Activated T-helper 17 cell treated with anti-CD3 and anti-CD28 coated beads, Interleukin-2, amount 50 U/mL, for 72 hours (primary cell): ENCODE results near the gene ABCB6. TPM values are rescaled to one million over a fixed set of nuclear protein-coding genes. Genes with fewer than 3 reads are reported as not detected.
A peak's percentile ranks its signal among the peaks of the same experiment; 100 is the strongest.

Experiments used
- ATAC-seq: fragments of 150-1000 bp; cut with Tn5 transposase; replicated peaks from 2 replicates; pipeline ENCODE4 v1.10.0; 2021; ENCODE audit warnings: mild to moderate bottlenecking, moderate library complexity
- H3K27ac Mint-ChIP-seq: one replicate; pipeline ENCODE4 v1.8.0; 2022; ENCODE audit warnings: mixed read lengths
- H3K27me3 Mint-ChIP-seq: one replicate; pipeline ENCODE4 v1.8.0; 2022; ENCODE audit warnings: mixed read lengths
- H3K36me3 Mint-ChIP-seq: one replicate; pipeline ENCODE4 v1.8.0; 2022; ENCODE audit warnings: low read depth, mild to moderate bottlenecking, mixed read lengths
- H3K4me1 Mint-ChIP-seq: one replicate; pipeline ENCODE4 v1.8.0; 2022; ENCODE audit warnings: mixed read lengths
- H3K4me3 Mint-ChIP-seq: one replicate; pipeline ENCODE4 v1.8.0; 2022; ENCODE audit warnings: mild to moderate bottlenecking, mixed read lengths
- H3K9me3 Mint-ChIP-seq: one replicate; pipeline ENCODE4 v1.8.0; 2022; ENCODE audit warnings: mixed read lengths
- total RNA-seq, 2 donors: library from RNA; stranded (reverse); gene quantifications; one replicate each; pipeline ENCODE4 v1.2.3, GENCODE V29; 2022

ABCB6 gene
- total RNA-seq, 2 donors from 2014 or later: 29.7 to 94.1 TPM

DNA sequence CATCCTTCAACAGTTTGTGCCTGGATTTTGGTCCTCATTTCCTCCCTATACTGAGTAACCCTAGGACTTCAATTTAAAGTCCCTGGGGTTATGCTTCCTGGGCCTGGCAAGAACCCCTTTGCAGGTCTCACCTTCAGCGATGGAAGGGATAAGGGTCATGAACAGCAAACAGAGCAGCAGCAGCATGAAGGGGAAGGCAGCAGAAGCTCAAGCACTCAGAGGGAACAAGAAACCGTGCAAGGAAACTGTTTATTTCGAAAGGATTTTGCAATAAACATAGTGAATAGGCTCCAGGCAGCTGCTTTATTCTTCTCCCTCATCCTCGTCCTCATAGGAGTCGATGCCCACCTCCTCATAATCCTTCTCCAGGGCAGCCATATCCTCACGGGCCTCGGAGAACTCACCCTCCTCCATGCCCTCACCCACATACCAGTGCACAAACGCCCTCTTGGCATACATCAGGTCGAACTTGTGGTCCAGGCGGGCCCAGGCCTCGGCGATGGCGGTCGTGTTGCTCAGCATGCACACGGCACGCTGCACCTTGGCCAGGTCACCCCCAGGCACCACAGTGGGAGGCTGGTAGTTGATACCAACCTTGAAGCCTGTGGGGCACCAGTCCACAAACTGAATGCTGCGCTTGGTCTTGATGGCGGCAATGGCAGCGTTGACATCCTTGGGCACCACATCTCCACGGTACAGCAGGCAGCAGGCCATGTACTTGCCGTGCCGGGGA is 31.5 kb upstream of the ABCB6 start:
- no peaks in the 10 kb centered on the region for H3K9me3 Mint-ChIP-seq
- H3K36me3 Mint-ChIP-seq: peaks cover 75% of the 10 kb centered on the region
- no peaks in the 10 kb centered on the region for H3K27me3 Mint-ChIP-seq
- ATAC-seq: no peak
- peak overlapping the region; percentile 81 for H3K4me3 Mint-ChIP-seq
- peaks cover 45% of the 10 kb centered on the region for H3K4me1 Mint-ChIP-seq
- peak overlapping the region; percentile 95 for H3K27ac Mint-ChIP-seq

DNA sequence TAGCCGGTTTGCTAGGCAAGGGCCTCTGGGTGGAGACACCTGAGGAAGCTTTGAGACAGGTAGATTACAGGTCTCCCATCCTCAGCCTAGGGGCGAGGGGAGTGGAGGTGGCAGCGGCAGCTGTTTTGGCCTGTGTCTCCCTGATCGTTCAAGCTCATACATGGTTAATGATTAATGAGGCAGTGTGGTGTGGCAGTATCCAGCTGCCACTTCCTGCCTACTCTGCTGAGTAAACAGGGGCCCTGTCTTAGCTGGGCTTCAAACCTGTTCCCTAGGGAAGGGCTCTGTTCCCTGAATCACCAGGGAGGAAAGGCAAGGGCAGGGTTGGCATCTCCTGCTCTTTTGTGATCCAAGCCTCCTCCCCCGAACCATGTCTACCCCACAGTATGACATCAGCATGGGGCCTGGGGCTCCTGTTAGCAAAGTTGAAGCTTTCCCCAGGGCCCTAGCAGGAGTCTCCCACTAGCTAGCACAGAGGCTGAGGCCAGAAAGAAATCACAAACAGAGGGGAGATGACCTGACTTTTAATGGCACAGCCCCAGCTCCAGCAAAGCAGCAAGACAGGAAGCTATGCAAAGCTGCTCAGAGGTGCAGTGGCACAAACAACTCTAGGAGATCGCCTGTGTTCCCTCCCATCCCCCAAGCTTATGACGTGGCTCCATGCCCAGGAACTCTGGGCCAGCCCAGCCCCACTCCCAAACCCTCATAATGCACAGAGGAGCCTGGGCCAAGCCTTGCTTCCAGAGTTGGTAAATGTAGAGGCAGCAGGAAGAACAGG is 30.6 kb upstream of the ABCB6 start:
- Mint-ChIP-seq H3K27me3 (no peaks in the 10 kb centered on the region), H3K4me1 (peaks cover 45% of the 10 kb centered on the region), H3K36me3 (peaks cover 75% of the 10 kb centered on the region), H3K9me3 (no peaks in the 10 kb centered on the region), H3K4me3 (peak overlapping the region; percentile 81), H3K27ac (peak overlapping the region; percentile 95)
- ATAC-seq: peak; percentile 2

DNA sequence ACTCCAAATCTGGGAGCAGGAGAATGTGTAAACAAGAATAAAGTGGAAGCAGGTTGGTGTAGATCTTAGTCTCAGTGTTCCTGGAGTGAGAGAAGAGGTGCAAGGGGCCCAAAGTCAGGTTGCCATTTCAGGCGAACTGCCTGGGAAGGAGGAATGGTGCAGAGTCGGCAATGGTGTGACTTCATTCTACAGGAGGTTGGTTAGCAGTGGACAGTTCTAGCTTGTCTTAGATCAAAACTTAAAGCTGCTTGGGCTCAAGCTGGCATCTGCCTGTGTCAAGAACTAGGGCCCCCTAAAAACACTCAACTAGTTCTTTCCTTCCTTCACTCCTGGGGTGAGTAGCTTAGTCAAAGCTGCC is 30.1 kb upstream of the ABCB6 start:
- Mint-ChIP-seq H3K4me3 (peak overlapping the region; percentile 81), H3K27ac (peak overlapping the region; percentile 95), H3K36me3 (peaks cover 75% of the 10 kb centered on the region), H3K9me3 (no peaks in the 10 kb centered on the region), H3K27me3 (no peaks in the 10 kb centered on the region), H3K4me1 (peaks cover 45% of the 10 kb centered on the region)
- no peak for ATAC-seq

DNA sequence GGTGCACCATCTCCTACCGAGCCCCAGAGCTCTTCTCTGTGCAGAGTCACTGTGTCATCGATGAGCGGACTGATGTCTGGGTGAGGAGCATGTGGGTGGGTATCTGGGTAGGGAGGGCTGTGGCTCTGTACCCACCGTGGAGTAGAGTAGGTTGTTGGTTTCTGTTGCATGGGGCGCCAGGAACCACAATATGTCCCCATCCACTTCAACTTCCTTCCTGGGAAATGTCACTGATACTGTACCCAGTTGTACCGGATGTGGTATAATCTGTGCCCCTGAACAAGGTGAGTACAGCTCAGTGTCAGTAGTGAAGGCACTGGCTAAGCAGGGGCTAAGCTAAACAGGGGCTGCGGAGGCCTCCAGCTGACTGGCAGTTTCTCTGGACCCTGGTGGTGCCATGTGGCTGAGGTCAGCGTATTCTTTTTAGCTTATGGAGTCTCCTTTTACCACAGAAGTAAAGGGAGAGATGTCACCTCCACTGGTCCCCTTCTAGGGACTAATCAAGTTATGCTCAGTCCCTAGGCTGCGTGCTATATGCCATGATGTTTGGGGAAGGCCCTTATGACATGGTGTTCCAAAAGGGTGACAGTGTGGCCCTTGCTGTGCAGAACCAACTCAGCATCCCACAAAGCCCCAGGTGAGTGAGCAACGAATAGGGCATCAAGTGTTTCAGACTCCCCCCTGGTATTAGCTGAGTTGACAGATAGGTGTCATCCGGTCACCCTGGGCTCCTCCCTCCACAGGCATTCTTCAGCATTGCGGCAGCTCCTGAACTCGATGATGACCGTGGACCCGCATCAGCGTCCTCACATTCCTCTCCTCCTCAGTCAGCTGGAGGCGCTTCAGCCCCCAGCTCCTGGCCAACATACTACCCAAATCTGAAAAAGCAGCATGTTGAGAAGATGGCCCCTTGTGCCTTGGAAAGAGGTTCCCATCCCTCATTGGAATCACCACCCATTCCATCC is 29.2 kb upstream of the ABCB6 start:
- Mint-ChIP-seq H3K9me3 (no peaks in the 10 kb centered on the region), H3K36me3 (peaks cover 67% of the 10 kb centered on the region), H3K27ac (peak overlapping the region; percentile 95), H3K4me3 (peak overlapping the region; percentile 81), H3K4me1 (peaks cover 45% of the 10 kb centered on the region), H3K27me3 (no peaks in the 10 kb centered on the region)
- peak; percentile 72 for ATAC-seq

DNA sequence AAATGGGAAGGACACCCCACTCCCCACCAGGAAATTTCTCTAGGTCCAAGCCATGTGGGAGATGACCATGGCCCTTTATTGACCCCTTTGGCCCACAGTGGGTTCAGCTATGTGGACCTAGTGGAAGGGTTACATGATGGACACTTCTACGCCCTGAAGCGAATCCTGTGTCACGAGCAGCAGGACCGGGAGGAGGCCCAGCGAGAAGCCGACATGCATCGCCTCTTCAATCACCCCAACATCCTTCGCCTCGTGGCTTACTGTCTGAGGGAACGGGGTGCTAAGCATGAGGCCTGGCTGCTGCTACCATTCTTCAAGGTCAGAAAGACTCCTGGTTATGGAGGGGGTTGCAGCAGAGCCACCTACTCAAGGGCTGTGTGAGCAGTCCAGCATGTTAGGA is 27.8 kb upstream of the ABCB6 start:
- Mint-ChIP-seq H3K36me3 (peaks cover 53% of the 10 kb centered on the region), H3K27me3 (no peaks in the 10 kb centered on the region), H3K9me3 (no peaks in the 10 kb centered on the region), H3K27ac (peak overlapping the region; percentile 94), H3K4me1 (peaks cover 40% of the 10 kb centered on the region), H3K4me3 (peak overlapping the region; percentile 81)
- no peak for ATAC-seq

DNA sequence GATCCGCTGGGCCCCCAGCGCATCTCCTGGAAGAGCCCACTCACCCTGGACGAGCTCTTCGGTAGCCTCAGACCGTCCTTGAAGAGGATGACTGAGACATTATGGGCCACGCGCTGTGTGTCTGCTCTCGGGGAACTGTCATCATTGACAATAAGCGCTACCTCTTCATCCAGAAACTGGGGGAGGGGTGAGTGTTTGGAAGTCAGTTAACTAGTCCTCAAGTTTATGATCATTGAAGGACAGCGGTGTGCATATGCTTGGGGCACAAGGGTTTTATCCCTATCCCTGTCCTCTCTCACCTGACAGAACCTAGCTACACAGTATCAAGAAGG is 27.1 kb upstream of the ABCB6 start:
- no peaks in the 10 kb centered on the region for H3K9me3 Mint-ChIP-seq
- peaks cover 34% of the 10 kb centered on the region for H3K4me1 Mint-ChIP-seq
- H3K4me3 Mint-ChIP-seq: peak overlapping the region; percentile 81
- H3K27ac Mint-ChIP-seq: peak overlapping the region; percentile 94
- H3K27me3 Mint-ChIP-seq: no peaks in the 10 kb centered on the region
- no peak for ATAC-seq
- peaks cover 46% of the 10 kb centered on the region for H3K36me3 Mint-ChIP-seq

DNA sequence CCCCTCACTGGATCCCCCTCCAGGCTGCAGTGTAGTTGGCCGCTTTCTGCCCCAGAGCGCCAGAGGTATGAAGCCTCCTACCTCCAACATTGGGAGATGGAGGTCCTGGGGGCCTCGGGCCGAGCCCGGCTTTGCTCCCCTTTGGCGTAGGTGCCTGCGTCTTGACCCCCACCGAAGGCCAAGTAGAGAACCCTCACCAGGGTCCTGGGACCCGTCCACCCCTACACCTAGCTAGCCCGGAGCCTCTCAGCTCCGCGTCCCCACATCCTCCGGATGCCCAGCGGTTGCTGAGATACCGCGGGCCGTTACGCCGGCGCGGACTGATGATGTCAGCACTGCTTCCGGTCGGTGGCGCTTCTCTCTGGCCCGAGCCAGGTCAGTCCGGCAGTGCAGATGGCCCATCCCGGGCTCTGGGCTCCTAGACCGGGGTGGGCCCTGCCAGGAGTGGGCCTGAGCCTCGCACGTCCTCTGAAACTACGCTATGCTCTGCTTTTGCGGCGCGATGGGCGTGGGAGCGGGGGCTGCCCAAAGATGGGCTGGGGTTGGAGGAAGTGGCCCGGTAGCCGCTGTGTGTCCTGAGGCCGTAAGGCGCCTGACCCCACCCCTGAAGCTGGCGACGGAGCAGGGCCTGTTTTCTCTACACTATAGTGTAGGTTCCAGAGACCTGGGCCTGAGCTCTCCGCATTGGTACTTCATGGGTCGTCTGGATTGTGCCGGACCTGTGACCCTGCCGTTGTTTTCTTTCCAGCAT is 26.6 kb upstream of the ABCB6 start, which contains the start of the genes GLB1L and STK16:
GLB1L (minus strand) TSS at position 297 of the 751 bp plus-strand sequence. CDS start 1,871 bp downstream, outside the sequence.
STK16 (plus strand) TSS at position 332 of the 751 bp plus-strand sequence. CDS start 521 bp downstream, outside the sequence.
- no peaks in the 10 kb centered on the region for H3K27me3 Mint-ChIP-seq
- peak; percentile 60 for ATAC-seq
- peak within 1 kb of the TSS; percentile 81 for H3K4me3 Mint-ChIP-seq
- H3K9me3 Mint-ChIP-seq: no peaks in the 10 kb centered on the region
- peaks cover 41% of the 10 kb centered on the region for H3K36me3 Mint-ChIP-seq
- H3K27ac Mint-ChIP-seq: peak within 1 kb of the TSS; percentile 94
- peaks cover 31% of the 10 kb centered on the region for H3K4me1 Mint-ChIP-seq

DNA sequence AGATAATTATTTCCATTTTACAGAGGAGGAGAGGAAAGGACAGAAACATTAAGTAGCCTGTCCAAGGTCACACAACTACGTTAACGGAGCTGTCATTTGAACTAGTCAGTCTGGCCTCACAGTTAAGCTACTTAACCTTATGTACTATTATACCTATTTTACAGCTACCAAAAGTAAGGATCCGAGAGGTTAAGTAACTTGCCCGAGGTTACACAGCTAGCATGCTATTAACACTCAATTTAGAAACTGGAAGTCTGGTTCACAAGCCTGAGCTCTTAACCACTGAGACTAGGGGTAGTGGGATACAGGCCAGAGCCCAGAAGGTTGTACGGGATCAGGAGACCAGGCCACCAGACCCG is 26.0 kb upstream of the ABCB6 start:
- peaks cover 36% of the 10 kb centered on the region for H3K36me3 Mint-ChIP-seq
- H3K27me3 Mint-ChIP-seq: no peaks in the 10 kb centered on the region
- peak overlapping the region; percentile 94 for H3K27ac Mint-ChIP-seq
- H3K4me1 Mint-ChIP-seq: peaks cover 26% of the 10 kb centered on the region
- H3K4me3 Mint-ChIP-seq: peak overlapping the region; percentile 81
- ATAC-seq: no peak
- H3K9me3 Mint-ChIP-seq: no peaks in the 10 kb centered on the region

DNA sequence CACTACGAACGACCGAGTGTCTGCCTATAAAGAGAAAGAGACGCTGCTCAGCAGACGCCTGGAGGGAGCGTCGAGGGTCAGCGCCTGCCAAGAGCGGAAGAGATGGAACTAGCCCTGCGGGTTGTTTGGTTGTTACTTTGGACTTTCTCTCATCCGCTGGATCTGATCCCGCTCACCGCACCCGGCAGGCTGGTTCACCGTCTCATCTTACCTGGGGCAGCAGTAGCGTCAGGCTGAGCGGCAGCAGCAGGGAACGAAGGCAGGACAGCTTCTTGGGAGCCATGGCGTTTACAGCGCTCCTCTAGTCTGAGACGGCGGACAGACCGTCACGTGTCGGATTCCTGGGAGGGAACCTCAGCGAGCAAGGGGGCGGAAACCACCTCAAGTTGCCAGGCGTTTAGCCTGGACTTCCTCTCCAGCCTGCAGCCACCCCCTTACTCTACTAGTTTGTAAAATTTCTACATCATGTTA is 24.6 kb upstream of the ABCB6 start:
- H3K36me3 Mint-ChIP-seq: peaks cover 29% of the 10 kb centered on the region
- H3K4me1 Mint-ChIP-seq: peaks cover 12% of the 10 kb centered on the region
- no peaks in the 10 kb centered on the region for H3K9me3 Mint-ChIP-seq
- no peak overlapping the region for H3K27ac Mint-ChIP-seq
- peak overlapping the region; percentile 15 for H3K4me3 Mint-ChIP-seq
- H3K27me3 Mint-ChIP-seq: no peaks in the 10 kb centered on the region
- no peak for ATAC-seq

DNA sequence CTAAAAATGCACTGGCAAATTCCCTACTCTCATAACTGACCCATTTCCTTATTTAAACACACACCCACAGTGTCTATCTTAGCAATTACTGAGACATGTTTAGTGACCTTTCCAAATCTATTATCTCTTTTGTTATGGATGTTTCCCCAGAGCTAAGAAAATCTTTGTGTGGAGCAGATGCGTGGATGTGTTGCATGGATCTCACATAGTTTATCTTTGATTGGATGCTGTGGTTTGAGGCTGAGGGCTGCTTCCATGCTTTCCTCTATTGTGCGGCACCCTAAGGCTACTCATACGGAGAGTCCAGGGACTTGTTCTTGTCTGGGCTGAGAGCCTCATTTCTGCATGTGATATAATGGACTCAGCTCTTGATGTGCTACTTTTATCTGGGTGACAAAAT is 15.6 kb upstream of the ABCB6 start:
- ATAC-seq: no peak
- Mint-ChIP-seq H3K27me3 (no peaks in the 10 kb centered on the region), H3K4me3 (no peak overlapping the region), H3K4me1 (peaks cover 29% of the 10 kb centered on the region), H3K9me3 (no peaks in the 10 kb centered on the region), H3K27ac (peak overlapping the region; percentile 55), H3K36me3 (peaks cover 93% of the 10 kb centered on the region)

DNA sequence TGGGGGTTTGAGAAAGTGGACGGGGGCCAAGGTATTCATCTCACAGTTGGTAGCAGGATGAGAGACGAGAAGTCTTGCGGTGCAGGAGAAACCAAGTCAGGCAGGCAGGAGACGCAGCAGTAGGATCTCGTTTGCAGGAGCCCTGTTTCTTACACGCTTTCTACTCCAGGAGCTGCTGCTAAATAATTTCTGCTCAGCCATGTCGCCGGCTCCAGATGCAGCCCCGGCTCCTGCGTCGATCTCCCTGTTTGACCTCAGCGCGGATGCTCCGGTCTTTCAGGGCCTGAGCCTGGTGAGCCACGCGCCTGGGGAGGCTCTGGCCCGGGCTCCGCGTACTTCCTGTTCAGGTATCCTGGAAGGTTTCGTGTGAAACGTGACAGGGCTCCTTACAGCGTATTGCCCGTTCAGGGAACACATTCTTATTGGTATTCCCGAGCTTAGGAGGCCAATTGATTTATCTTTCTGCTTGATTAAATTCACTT is 11.3 kb upstream of the ABCB6 start:
- no peaks in the 10 kb centered on the region for H3K27me3 Mint-ChIP-seq
- no peaks in the 10 kb centered on the region for H3K9me3 Mint-ChIP-seq
- H3K4me3 Mint-ChIP-seq: peak overlapping the region; percentile 97
- H3K27ac Mint-ChIP-seq: peak overlapping the region; percentile 99
- peaks cover 20% of the 10 kb centered on the region for H3K4me1 Mint-ChIP-seq
- ATAC-seq: peak; percentile 55
- peaks cover 97% of the 10 kb centered on the region for H3K36me3 Mint-ChIP-seq

DNA sequence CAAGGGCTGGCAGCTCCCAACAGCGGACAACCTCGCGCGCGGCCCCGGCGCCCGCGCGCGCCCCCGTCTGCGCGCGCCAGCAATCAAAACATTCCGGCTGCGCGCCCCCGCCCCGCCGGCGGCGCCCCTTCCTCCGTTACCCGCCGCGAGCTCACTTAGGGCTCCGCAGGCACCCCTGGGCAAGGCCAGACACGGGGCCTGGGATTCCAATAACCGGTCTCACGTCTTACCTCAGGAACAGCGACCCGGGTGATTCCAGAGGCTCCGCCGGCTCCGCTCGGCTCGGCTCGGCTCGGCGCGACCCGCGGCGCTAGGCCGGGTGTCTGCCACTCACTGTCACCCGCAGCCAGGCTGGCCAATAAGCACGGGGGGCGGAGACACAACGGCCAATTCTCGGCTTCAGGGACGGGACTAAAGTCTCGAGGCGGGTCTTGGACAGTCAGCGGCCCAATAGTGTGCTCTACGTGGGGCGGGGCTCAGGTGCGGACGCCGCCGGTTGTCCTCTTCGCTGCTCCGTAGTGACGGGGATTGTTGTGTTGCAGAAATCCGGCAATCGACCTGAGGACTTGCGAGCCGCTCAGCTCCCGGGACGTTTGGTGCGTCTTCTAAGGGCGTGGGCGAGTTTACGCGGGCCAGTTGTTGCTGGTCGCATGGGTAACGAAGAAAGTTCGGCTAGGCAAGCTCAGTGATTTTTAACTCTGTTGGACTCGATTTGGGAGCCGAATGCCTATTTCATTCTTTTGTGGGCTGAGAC is 10.7 kb upstream of the ABCB6 start, which contains the start of the genes ANKZF1 and ATG9A:
ANKZF1 (plus strand) TSS at position 502 of the 754 bp plus-strand sequence. CDS start 452 bp downstream, outside the sequence.
ATG9A (minus strand) TSS at position 332 of the 754 bp plus-strand sequence. CDS start 1,612 bp downstream, outside the sequence.
- no peaks in the 10 kb centered on the region for H3K27me3 Mint-ChIP-seq
- peak; percentile 97 for ATAC-seq
- peaks cover 97% of the 10 kb centered on the region for H3K36me3 Mint-ChIP-seq
- H3K27ac Mint-ChIP-seq: peak within 1 kb of the TSS; percentile 99
- H3K4me1 Mint-ChIP-seq: peaks cover 16% of the 10 kb centered on the region
- peak within 1 kb of the TSS; percentile 97 for H3K4me3 Mint-ChIP-seq
- H3K9me3 Mint-ChIP-seq: no peaks in the 10 kb centered on the region

DNA sequence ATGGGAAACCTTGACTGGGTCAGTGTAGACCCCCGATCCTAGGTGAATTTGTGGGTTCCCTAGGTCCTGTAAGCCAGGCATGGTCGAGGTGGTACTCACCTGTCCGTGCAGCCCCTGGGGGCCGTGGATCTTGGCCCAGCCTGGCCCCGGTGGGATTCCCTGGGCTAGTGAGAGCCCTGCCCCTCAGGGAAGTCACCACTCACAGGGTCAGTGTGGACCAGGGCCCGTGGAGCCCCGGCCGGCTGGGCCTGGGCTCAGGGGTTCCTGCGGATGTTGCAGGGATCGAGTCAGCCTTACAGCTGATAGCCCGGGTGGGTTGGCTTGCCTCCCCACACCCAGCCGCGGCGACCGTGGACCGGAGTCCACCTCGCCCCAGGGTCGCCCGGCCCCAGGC is 10.2 kb upstream of the ABCB6 start:
- H3K9me3 Mint-ChIP-seq: no peaks in the 10 kb centered on the region
- H3K27me3 Mint-ChIP-seq: no peaks in the 10 kb centered on the region
- H3K36me3 Mint-ChIP-seq: peaks cover 97% of the 10 kb centered on the region
- ATAC-seq: no peak
- peaks cover 13% of the 10 kb centered on the region for H3K4me1 Mint-ChIP-seq
- peak overlapping the region; percentile 97 for H3K4me3 Mint-ChIP-seq
- H3K27ac Mint-ChIP-seq: peak overlapping the region; percentile 99
